GM12873 (cell line): ENCODE results near the gene ZNF407.
A peak's percentile ranks its signal among the peaks of the same experiment; 100 is the strongest.

ENCODE experiments used
- CTCF ChIP-seq: IDR thresholded peaks from 2 replicates; pipeline ENCODE4 v1.5.1; 2012; ENCODE audit warnings: low read depth, mild to moderate bottlenecking, moderate library complexity, low read length, control low read depth; ENCODE audit not compliant: insufficient read depth; ENCODE audit errors: missing control alignments

ZNF407 gene

GRCh38 chr18:74617486-74617885 is 19.8 kb downstream of the ZNF407 start:
- TF ChIP-seq CTCF, result no peak

- no peak for TF ChIP-seq CTCF
Measured at GRCh38 chr18:74622072-74622471, 24.4 kb downstream of the ZNF407 start.

GRCh38 chr18:74623047-74623816 is 25.6 kb downstream of the ZNF407 start:
- peak; percentile 19 for TF ChIP-seq CTCF

DNA sequence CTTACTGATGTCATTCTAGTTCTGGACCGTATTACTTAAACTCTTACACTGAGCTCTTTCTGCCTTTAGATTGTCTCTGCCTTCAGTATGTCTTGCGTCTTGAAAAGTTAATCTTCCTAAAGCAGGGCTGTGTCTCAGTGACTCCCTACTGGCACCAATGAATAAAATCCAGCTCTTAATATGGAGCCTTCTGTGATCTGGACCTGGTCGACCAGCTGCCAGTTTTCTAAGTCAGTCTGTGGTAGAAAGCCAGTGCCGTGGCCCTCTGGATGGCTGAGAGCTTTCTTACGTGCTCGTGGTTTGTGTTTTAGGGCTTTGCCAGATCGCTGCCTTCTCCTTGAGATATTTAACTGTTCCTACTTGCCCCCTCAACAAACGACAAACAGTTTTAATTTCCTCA is 26.8 kb downstream of the ZNF407 start:
- TF ChIP-seq CTCF, result no peak

DNA sequence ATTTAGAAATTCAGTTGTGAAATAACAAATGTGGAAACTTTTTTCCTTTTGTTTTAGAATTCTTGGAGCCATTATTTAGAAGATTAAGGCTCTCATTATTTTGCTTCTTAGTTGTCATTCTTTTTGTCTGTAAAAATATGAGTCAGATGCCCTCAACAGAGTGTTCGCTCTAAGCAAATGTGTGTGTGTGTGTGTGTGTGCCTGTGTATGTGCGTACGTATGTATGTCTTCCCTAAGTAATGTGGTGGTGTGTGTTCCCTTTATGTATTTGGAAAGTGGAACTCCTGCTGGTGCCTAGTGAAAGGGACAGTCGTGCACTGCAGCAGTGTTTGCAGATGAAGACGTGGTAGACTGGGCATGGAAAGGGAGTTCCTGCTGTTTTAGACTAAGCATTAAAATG is 27.5 kb downstream of the ZNF407 start:
- no peak for TF ChIP-seq CTCF

- TF ChIP-seq CTCF, result no peak
Measured at GRCh38 chr18:74626049-74626874, 28.6 kb downstream of the ZNF407 start.

DNA sequence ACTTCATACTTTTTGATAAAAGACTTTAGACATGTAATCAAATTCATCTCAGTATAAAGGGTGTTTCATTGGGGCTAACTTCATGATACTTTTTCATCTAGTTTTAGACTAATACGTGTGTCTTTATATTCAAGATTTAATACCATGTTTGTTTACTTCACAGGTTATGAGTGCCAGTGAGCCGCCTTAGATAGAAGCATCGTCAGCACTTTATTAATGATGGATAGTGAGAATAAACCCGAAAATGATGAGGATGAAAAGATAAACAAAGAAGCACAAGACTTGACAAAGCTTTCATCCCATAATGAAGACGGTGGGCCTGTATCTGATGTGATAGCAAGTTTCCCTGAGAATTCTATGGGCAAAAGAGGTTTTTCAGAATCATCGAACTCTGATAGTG is 33.1 kb downstream of the ZNF407 start:
- TF ChIP-seq CTCF, result no peak
